ENCODE measurements around the gene HSFX1. TPM values are rescaled to one million over a fixed set of nuclear protein-coding genes. Genes with fewer than 3 reads are reported as not detected.
"Not testable (repeated sequence)": the region's sequence is repeated elsewhere in the genome, so short reads cannot be mapped to it uniquely, and the experiment has no call there.

The HSFX1 gene, protein sequence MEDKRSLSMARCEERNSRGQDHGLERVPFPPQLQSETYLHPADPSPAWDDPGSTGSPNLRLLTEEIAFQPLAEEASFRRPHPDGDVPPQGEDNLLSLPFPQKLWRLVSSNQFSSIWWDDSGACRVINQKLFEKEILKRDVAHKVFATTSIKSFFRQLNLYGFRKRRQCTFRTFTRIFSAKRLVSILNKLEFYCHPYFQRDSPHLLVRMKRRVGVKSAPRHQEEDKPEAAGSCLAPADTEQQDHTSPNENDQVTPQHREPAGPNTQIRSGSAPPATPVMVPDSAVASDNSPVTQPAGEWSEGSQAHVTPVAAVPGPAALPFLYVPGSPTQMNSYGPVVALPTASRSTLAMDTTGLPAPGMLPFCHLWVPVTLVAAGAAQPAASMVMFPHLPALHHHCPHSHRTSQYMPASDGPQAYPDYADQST
- polyA plus RNA-seq (2013), result 0.67 TPM

DNA sequence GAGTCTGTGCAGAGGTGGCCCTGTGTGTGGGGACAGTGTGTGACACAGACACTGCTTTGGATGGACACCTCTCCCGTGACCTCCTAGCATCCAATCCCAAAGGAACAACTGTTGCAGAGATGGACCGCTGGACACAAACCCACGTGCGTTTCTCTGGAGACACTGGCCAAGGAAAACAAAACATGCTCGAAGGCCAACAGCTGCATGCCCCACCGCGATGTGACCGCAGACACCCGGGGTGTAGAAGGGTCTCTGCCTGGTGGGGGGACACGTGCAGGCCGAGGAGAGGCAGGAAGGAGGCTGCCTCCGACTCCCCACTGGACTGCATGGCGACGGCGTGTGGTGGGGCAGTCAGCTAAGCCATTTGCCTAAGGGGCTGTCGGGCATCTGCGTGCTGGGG is at the start of gene HSFX1:
Gene HSFX1, plus strand, starts transcription at position 301 of the 400 bp plus-strand sequence. CDS start 614 bp downstream, outside the sequence.
- not testable (repeated sequence) for DNase-seq

DNA sequence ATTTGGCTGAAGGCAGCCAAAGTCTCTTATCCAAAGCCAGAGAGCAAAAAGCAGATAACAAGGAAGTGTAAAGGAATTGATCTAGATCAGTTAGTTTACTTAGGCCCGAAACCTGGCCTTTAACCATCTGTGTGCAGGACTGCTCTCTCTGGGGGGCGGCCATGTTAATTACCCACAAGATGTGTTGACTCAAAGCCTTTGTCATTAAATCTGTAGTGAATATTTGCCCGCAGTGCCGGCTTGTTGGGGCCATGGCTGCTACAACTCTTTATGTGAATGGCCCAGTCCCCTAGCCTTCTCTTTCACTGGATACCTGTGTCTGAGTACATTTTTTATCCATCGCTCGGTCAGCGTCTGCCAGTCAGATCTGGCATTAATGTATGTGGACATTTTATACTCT is 46.6 kb upstream of the HSFX1 start:
- POLR2A ChIA-PET; H3K27ac ChIP-seq (ENCODE audit: insufficient read depth in 1 of 2, low read depth in 1 of 2, low read length in 2 of 2, poor library complexity in 1 of 2, severe bottlenecking in 2 of 2); H3K27me3 ChIP-seq (replicated peaks in 2 of 5; ENCODE audit: control insufficient read depth in 4 of 5, insufficient read depth in 5 of 5, low read length in 4 of 5); H3K9me3 ChIP-seq (ENCODE audit: control extremely low read depth in 1 of 5, control insufficient read depth in 4 of 5, insufficient read depth in 2 of 5, low read depth in 1 of 5, low read length in 4 of 5); DNase-seq; H3K36me3 ChIP-seq (ENCODE audit: control insufficient read depth in 4 of 4, insufficient read depth in 4 of 4, low read length in 3 of 4); CTCF ChIA-PET; H3K4me3 ChIP-seq (ENCODE audit: control insufficient read depth in 1 of 7, extremely low read depth in 1 of 7, insufficient read depth in 4 of 7, low read depth in 2 of 7, low read length in 6 of 7); H3K4me1 ChIP-seq (ENCODE audit: control extremely low read depth in 1 of 4, control insufficient read depth in 4 of 4, insufficient read depth in 4 of 4, low read length in 3 of 4): not testable (repeated sequence)
- WGBS (ENCODE audit: insufficient coverage), result no CpG with 5 or more reads among the region's 7 CpGs

More for the DNA sequence above, at the start of gene HSFX1:
- POLR2A ChIA-PET; H3K27me3 ChIP-seq (replicated peaks in 2 of 5; ENCODE audit: control insufficient read depth in 4 of 5, insufficient read depth in 5 of 5, low read length in 4 of 5); H3K27ac ChIP-seq (ENCODE audit: insufficient read depth in 1 of 2, low read depth in 1 of 2, low read length in 2 of 2, poor library complexity in 1 of 2, severe bottlenecking in 2 of 2); H3K9me3 ChIP-seq (ENCODE audit: control extremely low read depth in 1 of 5, control insufficient read depth in 4 of 5, insufficient read depth in 2 of 5, low read depth in 1 of 5, low read length in 4 of 5); H3K36me3 ChIP-seq (ENCODE audit: control insufficient read depth in 4 of 4, insufficient read depth in 4 of 4, low read length in 3 of 4); CTCF ChIA-PET; H3K4me1 ChIP-seq (ENCODE audit: control extremely low read depth in 1 of 4, control insufficient read depth in 4 of 4, insufficient read depth in 4 of 4, low read length in 3 of 4); H3K4me3 ChIP-seq (ENCODE audit: control insufficient read depth in 1 of 7, extremely low read depth in 1 of 7, insufficient read depth in 4 of 7, low read depth in 2 of 7, low read length in 6 of 7): not testable (repeated sequence)
- WGBS (ENCODE audit: insufficient coverage), result no CpG with 5 or more reads among the region's 17 CpGs

DNA sequence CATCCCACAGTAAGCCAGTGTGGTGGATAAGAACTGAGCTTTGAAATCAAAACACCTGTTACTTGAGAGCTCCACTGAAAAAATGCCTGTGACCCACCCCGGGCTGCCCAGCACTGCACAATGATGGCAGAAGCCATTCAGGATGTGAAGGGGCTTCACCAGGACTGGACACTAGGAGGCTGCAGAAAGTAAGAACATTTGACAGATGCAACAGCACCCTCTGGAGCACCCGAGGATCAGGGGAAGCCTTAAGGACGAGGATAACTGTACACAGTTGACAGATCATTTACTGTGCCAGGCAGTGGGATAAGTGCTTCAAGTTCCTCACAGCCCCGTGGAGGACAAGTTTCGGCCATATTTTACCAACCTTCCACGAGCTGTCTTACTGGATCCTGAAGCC is 31.6 kb upstream of the HSFX1 start:
- H3K9me3 ChIP-seq (ENCODE audit: control extremely low read depth in 1 of 5, control insufficient read depth in 4 of 5, insufficient read depth in 2 of 5, low read depth in 1 of 5, low read length in 4 of 5); POLR2A ChIA-PET; H3K4me3 ChIP-seq (ENCODE audit: control insufficient read depth in 1 of 7, extremely low read depth in 1 of 7, insufficient read depth in 4 of 7, low read depth in 2 of 7, low read length in 6 of 7); H3K27ac ChIP-seq (ENCODE audit: insufficient read depth in 1 of 2, low read depth in 1 of 2, low read length in 2 of 2, poor library complexity in 1 of 2, severe bottlenecking in 2 of 2); H3K36me3 ChIP-seq (ENCODE audit: control insufficient read depth in 4 of 4, insufficient read depth in 4 of 4, low read length in 3 of 4); H3K27me3 ChIP-seq (replicated peaks in 2 of 5; ENCODE audit: control insufficient read depth in 4 of 5, insufficient read depth in 5 of 5, low read length in 4 of 5); DNase-seq; CTCF ChIA-PET; H3K4me1 ChIP-seq (ENCODE audit: control extremely low read depth in 1 of 4, control insufficient read depth in 4 of 4, insufficient read depth in 4 of 4, low read length in 3 of 4): not testable (repeated sequence)
- WGBS (ENCODE audit: insufficient coverage), result no CpG with 5 or more reads among the region's 6 CpGs

DNA sequence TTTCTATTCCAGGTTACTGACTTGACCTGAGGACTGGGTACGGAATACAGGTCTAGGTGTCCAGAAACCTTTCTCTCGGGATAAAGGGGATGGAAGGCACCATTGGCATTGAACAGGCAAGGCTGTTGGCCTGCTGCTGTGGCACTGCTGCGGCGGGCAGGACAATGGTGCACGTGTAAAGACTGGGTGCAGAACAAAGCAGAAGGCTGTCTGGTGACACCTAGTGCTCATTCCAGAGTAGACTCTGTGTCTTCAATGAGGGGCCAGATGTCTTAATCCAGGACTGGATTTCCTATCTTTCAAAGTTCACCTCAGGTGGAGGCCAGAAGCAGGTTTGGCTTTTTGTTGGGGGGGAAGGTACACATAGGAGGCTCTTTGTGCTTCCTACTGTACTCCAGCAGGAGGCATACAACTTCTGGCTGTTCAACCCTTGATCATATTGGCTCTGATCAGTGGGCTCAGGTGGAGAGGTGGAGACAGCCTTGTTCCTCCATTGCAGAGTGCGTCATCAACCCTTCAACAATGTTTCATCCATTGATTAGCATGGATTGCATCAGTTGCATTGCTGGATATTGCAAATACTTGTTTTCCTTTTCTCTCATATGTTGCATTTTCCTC is 27.4 kb upstream of the HSFX1 start:
- DNase-seq; H3K4me1 ChIP-seq (ENCODE audit: control extremely low read depth in 1 of 4, control insufficient read depth in 4 of 4, insufficient read depth in 4 of 4, low read length in 3 of 4); CTCF ChIA-PET; H3K27ac ChIP-seq (ENCODE audit: insufficient read depth in 1 of 2, low read depth in 1 of 2, low read length in 2 of 2, poor library complexity in 1 of 2, severe bottlenecking in 2 of 2); H3K27me3 ChIP-seq (replicated peaks in 2 of 5; ENCODE audit: control insufficient read depth in 4 of 5, insufficient read depth in 5 of 5, low read length in 4 of 5); H3K36me3 ChIP-seq (ENCODE audit: control insufficient read depth in 4 of 4, insufficient read depth in 4 of 4, low read length in 3 of 4); H3K4me3 ChIP-seq (ENCODE audit: control insufficient read depth in 1 of 7, extremely low read depth in 1 of 7, insufficient read depth in 4 of 7, low read depth in 2 of 7, low read length in 6 of 7); H3K9me3 ChIP-seq (ENCODE audit: control extremely low read depth in 1 of 5, control insufficient read depth in 4 of 5, insufficient read depth in 2 of 5, low read depth in 1 of 5, low read length in 4 of 5); POLR2A ChIA-PET: not testable (repeated sequence)
- no CpG with 5 or more reads among the region's 6 CpGs for WGBS (ENCODE audit: insufficient coverage)

DNA sequence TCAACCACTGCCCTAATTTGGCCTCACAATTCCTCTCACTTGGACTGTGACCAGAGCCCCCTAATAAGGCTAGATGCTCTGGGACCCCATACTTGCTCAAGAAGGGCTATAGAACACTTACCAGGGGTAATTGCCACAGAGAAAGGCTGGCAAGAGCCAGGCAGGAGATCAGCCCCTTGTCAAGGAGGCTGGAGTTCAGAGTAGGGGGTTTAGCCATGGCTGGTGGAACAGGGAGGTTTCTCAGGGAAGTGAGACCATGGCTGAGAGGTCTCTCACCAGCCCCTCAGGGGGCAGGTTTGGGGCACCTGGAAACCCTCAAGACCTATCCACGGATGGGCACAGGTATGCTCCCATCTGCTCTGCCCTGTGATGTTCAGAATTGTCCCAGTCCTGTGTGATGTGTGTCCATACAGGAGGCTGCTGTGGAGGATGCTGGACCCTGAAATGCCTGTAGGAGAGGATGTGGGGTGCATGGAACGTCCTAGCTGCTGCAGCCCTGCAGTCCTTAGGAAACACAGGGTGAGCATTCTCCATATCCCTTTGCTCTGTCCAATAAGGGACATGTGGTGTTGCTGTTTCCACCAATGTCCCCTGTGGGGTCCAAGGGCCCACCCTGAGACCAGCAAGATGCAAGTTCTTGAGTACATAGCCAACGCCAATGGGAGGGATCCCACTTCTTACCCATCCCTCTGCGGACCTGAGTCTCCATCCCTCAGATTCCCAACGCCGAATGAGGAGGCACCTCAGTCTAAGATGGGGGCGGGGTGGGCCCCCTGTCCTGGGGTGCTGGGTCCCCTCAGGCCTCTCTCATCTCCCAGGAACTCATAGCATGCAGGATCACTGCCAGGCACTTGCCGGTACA is 16.4 kb upstream of the HSFX1 start:
- Histone ChIP-seq H3K27me3 (replicated peaks in 2 of 5; ENCODE audit: control insufficient read depth in 4 of 5, insufficient read depth in 5 of 5, low read length in 4 of 5) (peaks cover 0 to 4% (median 0%) of the 10 kb centered on the region in 5 experiments), H3K4me1 (ENCODE audit: control extremely low read depth in 1 of 4, control insufficient read depth in 4 of 4, insufficient read depth in 4 of 4, low read length in 3 of 4) (no peaks in the 10 kb centered on the region), H3K27ac (ENCODE audit: insufficient read depth in 1 of 2, low read depth in 1 of 2, low read length in 2 of 2, poor library complexity in 1 of 2, severe bottlenecking in 2 of 2) (no peak overlapping the region), H3K4me3 (ENCODE audit: control insufficient read depth in 1 of 7, extremely low read depth in 1 of 7, insufficient read depth in 4 of 7, low read depth in 2 of 7, low read length in 6 of 7) (no peak overlapping the region), H3K9me3 (ENCODE audit: control extremely low read depth in 1 of 5, control insufficient read depth in 4 of 5, insufficient read depth in 2 of 5, low read depth in 1 of 5, low read length in 4 of 5) (no peaks in the 10 kb centered on the region), H3K36me3 (ENCODE audit: control insufficient read depth in 4 of 4, insufficient read depth in 4 of 4, low read length in 3 of 4) (no peaks in the 10 kb centered on the region)
- POLR2A ChIA-PET, result no interaction called here
- 82% methylated on average over 7 of the region's 8 CpGs for WGBS (ENCODE audit: insufficient coverage)
- DNase-seq, result no peak
- CTCF ChIA-PET, result no interaction called here

DNA sequence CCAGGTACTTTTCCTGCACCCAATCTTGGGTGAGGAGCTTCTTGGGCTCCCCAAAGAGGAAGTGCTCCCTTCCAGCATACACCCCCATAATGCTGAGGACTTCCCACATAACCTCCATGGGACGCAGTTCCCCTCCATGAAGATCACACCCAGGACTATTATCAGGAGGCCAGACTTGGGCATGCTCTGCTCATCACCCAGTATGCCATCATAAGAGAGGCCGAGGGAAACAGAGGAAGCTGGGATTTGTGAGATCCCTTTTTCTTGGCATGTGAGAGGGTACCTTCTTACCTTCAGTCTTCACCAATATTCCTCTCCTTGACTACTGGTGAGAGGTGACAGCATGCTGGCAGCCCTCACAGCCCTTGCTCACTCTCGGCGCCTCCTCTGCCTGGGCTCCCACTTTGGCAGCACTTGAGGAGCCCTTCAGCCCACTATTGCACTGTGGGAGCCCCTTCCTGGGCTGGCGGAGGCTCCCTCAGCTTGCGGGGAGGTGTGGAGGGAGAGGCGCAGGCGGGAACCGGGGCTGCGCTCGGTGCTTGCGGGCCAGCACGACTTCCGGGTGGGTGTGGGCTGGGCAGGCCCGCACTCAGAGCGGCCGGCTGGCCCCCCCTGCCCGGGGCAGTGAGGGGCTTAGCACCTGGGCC is 15.7 kb upstream of the HSFX1 start:
- Histone ChIP-seq H3K27me3 (replicated peaks in 2 of 5; ENCODE audit: control insufficient read depth in 4 of 5, insufficient read depth in 5 of 5, low read length in 4 of 5) (peaks cover 0 to 2% (median 0%) of the 10 kb centered on the region in 5 experiments), H3K4me3 (ENCODE audit: control insufficient read depth in 1 of 7, extremely low read depth in 1 of 7, insufficient read depth in 4 of 7, low read depth in 2 of 7, low read length in 6 of 7) (no peak overlapping the region), H3K4me1 (ENCODE audit: control extremely low read depth in 1 of 4, control insufficient read depth in 4 of 4, insufficient read depth in 4 of 4, low read length in 3 of 4) (no peaks in the 10 kb centered on the region), H3K36me3 (ENCODE audit: control insufficient read depth in 4 of 4, insufficient read depth in 4 of 4, low read length in 3 of 4) (no peaks in the 10 kb centered on the region), H3K27ac (ENCODE audit: insufficient read depth in 1 of 2, low read depth in 1 of 2, low read length in 2 of 2, poor library complexity in 1 of 2, severe bottlenecking in 2 of 2) (no peak overlapping the region), H3K9me3 (ENCODE audit: control extremely low read depth in 1 of 5, control insufficient read depth in 4 of 5, insufficient read depth in 2 of 5, low read depth in 1 of 5, low read length in 4 of 5) (no peaks in the 10 kb centered on the region)
- ChIA-PET CTCF (no interaction called here), POLR2A (no interaction called here)
- DNase-seq, result no peak
- 89% methylated on average over 12 of the region's 18 CpGs for WGBS (ENCODE audit: insufficient coverage)
